ENCODE data around the gene MYLIP. TPM values are rescaled to one million over a fixed set of nuclear protein-coding genes. Genes with fewer than 3 reads are reported as not detected.

MYLIP gene
- total RNA-seq, 1 donor = 10.1 TPM

- Histone ChIP-seq H3K4me1 (ENCODE audit: insufficient read depth, low read length) (peaks cover 21% of the 10 kb centered on the region), H3K27ac (ENCODE audit: low read depth, low read length) (peak overlapping the region; percentile 61), H3K27me3 (ENCODE audit: insufficient read depth, low read length) (peaks cover 17% of the 10 kb centered on the region), H3K4me3 (ENCODE audit: insufficient read depth, low read length) (peak overlapping the region; percentile 85), H3K4me2 (ENCODE audit: insufficient read depth, low read length) (peak overlapping the region; percentile 89), H3K9me3 (ENCODE audit: low read depth, low read length) (no peaks in the 10 kb centered on the region), H3K79me2 (ENCODE audit: insufficient read depth, low read length) (no peaks in the 10 kb centered on the region), H2AFZ (ENCODE audit: low read length) (peak overlapping the region; percentile 27), H3K36me3 (ENCODE audit: insufficient read depth, low read length) (no peaks in the 10 kb centered on the region), H4K20me1 (ENCODE audit: insufficient read depth, low read length) (no peaks in the 10 kb centered on the region)
- no peak for TF ChIP-seq CTCF (IDR thresholded peaks at IDR 0.05; ENCODE audit: extremely low read depth, low read depth, low read length)
- no peak for DNase-seq (ENCODE audit: insufficient read length, low spot score, missing footprints)
These were observed 1.6 kb downstream of the MYLIP start for GRCh38 chr6:16130437-16130891.

GRCh38 chr6:16130932-16131387 lies 2.1 kb downstream of the MYLIP start:
- Histone ChIP-seq H3K79me2 (ENCODE audit: insufficient read depth, low read length) (no peaks in the 10 kb centered on the region), H3K27me3 (ENCODE audit: insufficient read depth, low read length) (peaks cover 16% of the 10 kb centered on the region), H3K9me3 (ENCODE audit: low read depth, low read length) (no peaks in the 10 kb centered on the region), H2AFZ (ENCODE audit: low read length) (no peak overlapping the region), H3K4me3 (ENCODE audit: insufficient read depth, low read length) (peak overlapping the region; percentile 85), H3K4me1 (ENCODE audit: insufficient read depth, low read length) (peaks cover 21% of the 10 kb centered on the region), H3K36me3 (ENCODE audit: insufficient read depth, low read length) (no peaks in the 10 kb centered on the region), H3K27ac (ENCODE audit: low read depth, low read length) (peak overlapping the region; percentile 61), H3K4me2 (ENCODE audit: insufficient read depth, low read length) (peak overlapping the region; percentile 89), H4K20me1 (ENCODE audit: insufficient read depth, low read length) (no peaks in the 10 kb centered on the region)
- peak; percentile 82 for DNase-seq (ENCODE audit: insufficient read length, low spot score, missing footprints)
- TF ChIP-seq CTCF (IDR thresholded peaks at IDR 0.05; ENCODE audit: extremely low read depth, low read depth, low read length) = no peak

GRCh38 chr6:16132909-16133308 lies 4.0 kb downstream of the MYLIP start:
- no peak overlapping the region for H2AFZ ChIP-seq (ENCODE audit: low read length)
- no peaks in the 10 kb centered on the region for H3K9me3 ChIP-seq (ENCODE audit: low read depth, low read length)
- H3K27me3 ChIP-seq (ENCODE audit: insufficient read depth, low read length) = peaks cover 2% of the 10 kb centered on the region
- no peaks in the 10 kb centered on the region for H3K79me2 ChIP-seq (ENCODE audit: insufficient read depth, low read length)
- H3K27ac ChIP-seq (ENCODE audit: low read depth, low read length) = no peak overlapping the region
- no peak for DNase-seq (ENCODE audit: insufficient read length, low spot score, missing footprints)
- no peak overlapping the region for H3K4me2 ChIP-seq (ENCODE audit: insufficient read depth, low read length)
- H3K4me1 ChIP-seq (ENCODE audit: insufficient read depth, low read length) = peaks cover 34% of the 10 kb centered on the region
- no peaks in the 10 kb centered on the region for H4K20me1 ChIP-seq (ENCODE audit: insufficient read depth, low read length)
- TF ChIP-seq CTCF (IDR thresholded peaks at IDR 0.05; ENCODE audit: extremely low read depth, low read depth, low read length) = no peak
- no peaks in the 10 kb centered on the region for H3K36me3 ChIP-seq (ENCODE audit: insufficient read depth, low read length)
- no peak overlapping the region for H3K4me3 ChIP-seq (ENCODE audit: insufficient read depth, low read length)

GRCh38 chr6:16134430-16134829 lies 5.5 kb downstream of the MYLIP start:
- no peak overlapping the region for H3K27ac ChIP-seq (ENCODE audit: low read depth, low read length)
- no peak overlapping the region for H3K4me3 ChIP-seq (ENCODE audit: insufficient read depth, low read length)
- H3K27me3 ChIP-seq (ENCODE audit: insufficient read depth, low read length) = no peaks in the 10 kb centered on the region
- H4K20me1 ChIP-seq (ENCODE audit: insufficient read depth, low read length) = peaks cover 6% of the 10 kb centered on the region
- peaks cover 34% of the 10 kb centered on the region for H3K4me1 ChIP-seq (ENCODE audit: insufficient read depth, low read length)
- H3K9me3 ChIP-seq (ENCODE audit: low read depth, low read length) = no peaks in the 10 kb centered on the region
- H3K4me2 ChIP-seq (ENCODE audit: insufficient read depth, low read length) = no peak overlapping the region
- H2AFZ ChIP-seq (ENCODE audit: low read length) = no peak overlapping the region
- no peaks in the 10 kb centered on the region for H3K79me2 ChIP-seq (ENCODE audit: insufficient read depth, low read length)
- DNase-seq (ENCODE audit: insufficient read length, low spot score, missing footprints) = no peak
- no peaks in the 10 kb centered on the region for H3K36me3 ChIP-seq (ENCODE audit: insufficient read depth, low read length)
- TF ChIP-seq CTCF (IDR thresholded peaks at IDR 0.05; ENCODE audit: extremely low read depth, low read depth, low read length) = no peak
